Thyroid gland (tissue), 4 donors: ENCODE measurements around the gene RPL3. TPM values are rescaled to one million over a fixed set of nuclear protein-coding genes. Genes with fewer than 3 reads are reported as not detected.

ENCODE experiments used
- DNase-seq, 2 donors: peaks; one replicate each; pipeline ENCODE4 v3.0.0-alpha.2; 2019
- H3K27ac ChIP-seq, 3 donors: fragments of 200-600 bp; sonication (generic); 1 replicate in 2 of 3; 2 replicates in 1 of 3; pipeline ENCODE4 v1.5.1; 2016 to 2019; ENCODE audit warnings: mild to moderate bottlenecking in 1 of 3, moderate library complexity in 1 of 3
- H3K27me3 ChIP-seq: fragments of 200-600 bp; sonication (generic); one replicate; pipeline ENCODE4 v1.5.1; 2019
- H3K36me3 ChIP-seq, 2 donors: fragments of 200-600 bp; sonication (generic); one replicate each; pipeline ENCODE4 v1.5.1; 2016 to 2019
- H3K4me1 ChIP-seq, 2 donors: fragments of 200-600 bp; sonication (generic); one replicate each; pipeline ENCODE4 v1.5.1; 2017 to 2019
- H3K4me3 ChIP-seq, 3 donors: fragments of 200-600 bp; sonication (generic); replicated peaks in 1 of 3; 1 replicate in 2 of 3; 2 replicates in 1 of 3; pipeline ENCODE4 v1.5.1; 2016; ENCODE audit warnings: mild to moderate bottlenecking in 1 of 3
- H3K9me3 ChIP-seq: fragments of 200-600 bp; sonication (generic); one replicate; pipeline ENCODE4 v1.5.1; 2017
- POLR2A ChIP-seq, 2 donors: fragments of 450-650 bp; IDR thresholded peaks; one replicate each; pipeline ENCODE4 v1.6.1; 2017; ENCODE audit warnings: antibody characterized with exemption in 2 of 2, mild to moderate bottlenecking in 2 of 2, moderate library complexity in 1 of 2
- WGBS, 2 donors: methylation state at CpG; one replicate each; pipeline ENCODE4 v1.1.5; 2017; 5-methylcytosine and 5-hydroxymethylcytosine counted together
- intact Hi-C: fragments of 100-400 bp; cut with DNase I; formaldehyde crosslinking; loops from one replicate; pipeline ENCODE4 v1.15.1; 2023
- total RNA-seq, 4 donors: library from RNA; depleted of rRNA; stranded (reverse); fragments of >200 nt; gene quantifications; one replicate each; pipeline ENCODE4 v1.2.3, GENCODE V29; 2016
- TF ChIP-seq, protein P1 (sequence below), 6 experiments: fragments of 200-600 bp in 3 of 6; fragments of 450-650 bp in 3 of 6; sonication (generic) in 3 of 6; IDR thresholded peaks; one replicate each; pipeline ENCODE4 v1.5.1; 2016 to 2019; ENCODE audit warnings: antibody characterized with exemption in 6 of 6, mild to moderate bottlenecking in 2 of 6, inconsistent platforms in 1 of 6, moderate library complexity in 1 of 6

RPL3 gene
- total RNA-seq, 4 donors from 2014 or later = 1,451 to 2,031 (median 1,880) TPM

DNA sequence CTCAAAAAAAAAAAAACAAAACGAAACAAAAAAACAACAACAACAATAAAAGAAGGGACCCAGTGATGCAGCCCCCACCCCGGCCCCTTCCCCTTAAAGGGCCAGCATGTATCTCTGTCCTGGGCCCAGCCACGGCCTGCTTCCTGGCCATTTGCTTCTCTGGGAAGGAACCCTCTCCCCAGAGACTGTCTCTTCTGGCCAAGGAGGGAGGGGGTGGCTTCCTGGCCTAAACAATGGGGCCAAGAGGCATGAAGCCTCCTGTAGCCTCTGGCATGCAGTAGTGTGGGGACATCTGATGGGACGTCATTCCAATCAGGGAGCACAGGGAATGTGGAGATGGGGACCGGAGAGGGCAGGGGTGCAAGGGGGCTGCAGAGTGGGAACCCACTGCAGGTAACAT, 49.1 kb downstream of the RPL3 start:
- Histone ChIP-seq H3K27me3 (no peaks in the 10 kb centered on the region), H3K27ac (no peak overlapping the region), H3K4me1 (no peaks in the 10 kb centered on the region), H3K4me3 (no peak overlapping the region), H3K36me3 (no peaks in the 10 kb centered on the region), H3K9me3 (no peaks in the 10 kb centered on the region)
- intact Hi-C loops = no loop called here
- no peak for DNase-seq
- WGBS, 2 donors = 73 to 83% methylated on average over 5 of the region's 5 CpGs
- TF ChIP-seq POLR2A (IDR thresholded peaks at IDR 0.05) = no peak
- TF ChIP-seq, protein P1, sequence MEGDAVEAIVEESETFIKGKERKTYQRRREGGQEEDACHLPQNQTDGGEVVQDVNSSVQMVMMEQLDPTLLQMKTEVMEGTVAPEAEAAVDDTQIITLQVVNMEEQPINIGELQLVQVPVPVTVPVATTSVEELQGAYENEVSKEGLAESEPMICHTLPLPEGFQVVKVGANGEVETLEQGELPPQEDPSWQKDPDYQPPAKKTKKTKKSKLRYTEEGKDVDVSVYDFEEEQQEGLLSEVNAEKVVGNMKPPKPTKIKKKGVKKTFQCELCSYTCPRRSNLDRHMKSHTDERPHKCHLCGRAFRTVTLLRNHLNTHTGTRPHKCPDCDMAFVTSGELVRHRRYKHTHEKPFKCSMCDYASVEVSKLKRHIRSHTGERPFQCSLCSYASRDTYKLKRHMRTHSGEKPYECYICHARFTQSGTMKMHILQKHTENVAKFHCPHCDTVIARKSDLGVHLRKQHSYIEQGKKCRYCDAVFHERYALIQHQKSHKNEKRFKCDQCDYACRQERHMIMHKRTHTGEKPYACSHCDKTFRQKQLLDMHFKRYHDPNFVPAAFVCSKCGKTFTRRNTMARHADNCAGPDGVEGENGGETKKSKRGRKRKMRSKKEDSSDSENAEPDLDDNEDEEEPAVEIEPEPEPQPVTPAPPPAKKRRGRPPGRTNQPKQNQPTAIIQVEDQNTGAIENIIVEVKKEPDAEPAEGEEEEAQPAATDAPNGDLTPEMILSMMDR (IDR thresholded peaks at IDR 0.05) = no peak

DNA sequence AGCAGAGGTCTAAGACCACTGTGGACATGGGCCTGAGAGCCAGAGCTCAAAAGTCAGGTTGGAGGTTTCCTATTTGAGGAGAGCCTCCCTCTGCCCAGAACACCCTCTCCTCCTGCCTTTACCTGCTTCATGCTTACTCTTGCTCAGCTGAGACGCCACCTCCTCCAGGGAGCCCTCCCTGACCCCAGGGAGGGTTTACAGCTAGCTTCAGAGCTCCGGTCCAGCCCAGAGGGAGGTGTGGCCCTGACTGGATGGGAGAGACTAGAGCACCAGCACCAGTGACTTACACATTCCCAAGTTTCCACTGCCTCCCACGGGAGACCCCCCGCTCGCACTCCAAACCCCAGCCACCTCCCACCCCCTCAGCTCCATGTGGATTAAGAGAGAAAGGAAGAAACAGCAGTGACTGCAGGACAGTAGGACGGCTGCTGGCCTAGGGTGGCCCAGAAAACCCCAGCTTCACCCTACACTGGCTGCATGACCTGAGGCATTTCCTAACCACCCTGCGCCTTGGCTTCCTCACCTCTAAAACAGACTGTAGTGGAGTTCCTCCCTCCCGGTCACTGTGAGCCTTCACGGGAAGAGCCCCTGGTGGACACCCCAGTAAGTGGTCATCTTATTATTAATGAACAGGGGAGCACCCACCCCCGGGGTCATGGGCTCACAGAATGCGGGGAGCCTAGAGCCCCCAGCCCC, 50.2 kb downstream of the RPL3 start:
- WGBS, 2 donors = 69 to 80% methylated on average over 8 to 10 of the region's 11 CpGs
- H3K9me3 ChIP-seq = no peaks in the 10 kb centered on the region
- no peak overlapping the region for H3K4me3 ChIP-seq
- H3K27ac ChIP-seq = no peak overlapping the region
- H3K36me3 ChIP-seq = no peaks in the 10 kb centered on the region
- intact Hi-C loops = no loop called here
- no peak for TF ChIP-seq POLR2A (IDR thresholded peaks at IDR 0.05)
- TF ChIP-seq, protein P1 (IDR thresholded peaks at IDR 0.05) = no peak
- no peak for DNase-seq
- no peaks in the 10 kb centered on the region for H3K4me1 ChIP-seq
- no peaks in the 10 kb centered on the region for H3K27me3 ChIP-seq

GRCh38 chr22:39268645-39269044, 50.8 kb downstream of the RPL3 start:
- intact Hi-C loops = no loop called here
- Histone ChIP-seq H3K27me3 (no peaks in the 10 kb centered on the region), H3K36me3 (no peaks in the 10 kb centered on the region), H3K4me1 (no peaks in the 10 kb centered on the region), H3K4me3 (no peak overlapping the region), H3K9me3 (no peaks in the 10 kb centered on the region), H3K27ac (no peak overlapping the region)
- DNase-seq = no peak
- WGBS, 2 donors = 73 to 77% methylated on average over 7 of the region's 7 CpGs
- TF ChIP-seq, protein P1 (IDR thresholded peaks at IDR 0.05) = no peak
- no peak for TF ChIP-seq POLR2A (IDR thresholded peaks at IDR 0.05)

- H3K4me1 ChIP-seq = no peaks in the 10 kb centered on the region
- intact Hi-C loops = no loop called here
- DNase-seq = no peak
- H3K27me3 ChIP-seq = no peaks in the 10 kb centered on the region
- no peak for TF ChIP-seq POLR2A (IDR thresholded peaks at IDR 0.05)
- TF ChIP-seq, protein P1 (IDR thresholded peaks at IDR 0.05) = no peak
- H3K36me3 ChIP-seq = no peaks in the 10 kb centered on the region
- no peak overlapping the region for H3K27ac ChIP-seq
- WGBS, 2 donors = 95 to 96% methylated on average over 8 of the region's 8 CpGs
- H3K4me3 ChIP-seq = no peak overlapping the region
- no peaks in the 10 kb centered on the region for H3K9me3 ChIP-seq
These were observed 51.4 kb downstream of the RPL3 start for GRCh38 chr22:39267974-39268373.

GRCh38 chr22:39266398-39267030, 52.9 kb downstream of the RPL3 start:
- WGBS, 2 donors = 79 to 87% methylated on average over 12 of the region's 12 CpGs
- intact Hi-C loops = no loop called here
- Histone ChIP-seq H3K27ac (peak overlapping the region in 1 of 3 donors; percentile 14), H3K36me3 (no peaks in the 10 kb centered on the region), H3K4me3 (no peak overlapping the region), H3K4me1 (no peaks in the 10 kb centered on the region), H3K9me3 (no peaks in the 10 kb centered on the region), H3K27me3 (no peaks in the 10 kb centered on the region)
- DNase-seq = no peak
- TF ChIP-seq, protein P1 (IDR thresholded peaks at IDR 0.05) = no peak
- no peak for TF ChIP-seq POLR2A (IDR thresholded peaks at IDR 0.05)
